Measurements from ENCODE around the gene PPP6R3.

PPP6R3 gene

GRCh38 chr11:68413591-68413999 is 47.0 kb upstream of the PPP6R3 start:
- Histone ChIP-seq H3K27me3 (ENCODE audit: insufficient read depth, low read length) (0 out of 2 replicates have a peak, but pooled peaks cover 12% of the 10 kb centered on the region), H3K9me3 (ENCODE audit: low read length) (no peaks in the 10 kb centered on the region), H2AFZ (ENCODE audit: low read length) (no peak overlapping the region), H3K36me3 (ENCODE audit: insufficient read depth, low read length) (no peaks in the 10 kb centered on the region), H3K4me1 (ENCODE audit: insufficient read depth, low read length, severe bottlenecking) (no peaks in the 10 kb centered on the region), H3K79me2 (ENCODE audit: insufficient read depth, low read length) (no peaks in the 10 kb centered on the region), H3K4me2 (ENCODE audit: low read length) (no peak overlapping the region), H3K9me2 (ENCODE audit: low read depth, low read length) (no peaks in the 10 kb centered on the region), H4K20me1 (ENCODE audit: insufficient read depth, low read length) (no peaks in the 10 kb centered on the region), H3K9ac (ENCODE audit: low read length) (no peak overlapping the region), H3K4me3 (ENCODE audit: low read depth, low read length, poor library complexity, severe bottlenecking) (no peak overlapping the region), H3K27ac (ENCODE audit: low read depth, low read length, poor library complexity, severe bottlenecking) (no peak overlapping the region), H3F3A (ENCODE audit: insufficient read depth, low read length) (no peaks in the 10 kb centered on the region)
- TF ChIP-seq CTCF (IDR thresholded peaks at IDR 0.05; ENCODE audit: low read length): no peak
- no peak for TF ChIP-seq EZH2 (IDR thresholded peaks at IDR 0.05; ENCODE audit: borderline replicate concordance, low read length)

- H3F3A ChIP-seq (ENCODE audit: insufficient read depth, low read length): no peaks in the 10 kb centered on the region
- H3K9me2 ChIP-seq (ENCODE audit: low read depth, low read length): no peaks in the 10 kb centered on the region
- H3K4me3 ChIP-seq (ENCODE audit: low read depth, low read length, poor library complexity, severe bottlenecking): no peak overlapping the region
- H4K20me1 ChIP-seq (ENCODE audit: insufficient read depth, low read length): no peaks in the 10 kb centered on the region
- H3K79me2 ChIP-seq (ENCODE audit: insufficient read depth, low read length): no peaks in the 10 kb centered on the region
- H3K9me3 ChIP-seq (ENCODE audit: low read length): no peaks in the 10 kb centered on the region
- peaks cover 12% of the 10 kb centered on the region; the same call in 1 of the 2 replicates for H3K27me3 ChIP-seq (ENCODE audit: insufficient read depth, low read length)
- no peak overlapping the region for H3K4me2 ChIP-seq (ENCODE audit: low read length)
- H2AFZ ChIP-seq (ENCODE audit: low read length): no peak overlapping the region
- no peak overlapping the region for H3K9ac ChIP-seq (ENCODE audit: low read length)
- H3K36me3 ChIP-seq (ENCODE audit: insufficient read depth, low read length): no peaks in the 10 kb centered on the region
- no peaks in the 10 kb centered on the region for H3K4me1 ChIP-seq (ENCODE audit: insufficient read depth, low read length, severe bottlenecking)
- TF ChIP-seq EZH2 (IDR thresholded peaks at IDR 0.05; ENCODE audit: borderline replicate concordance, low read length) (no peak), CTCF (IDR thresholded peaks at IDR 0.05; ENCODE audit: low read length) (no peak)
- no peak overlapping the region for H3K27ac ChIP-seq (ENCODE audit: low read depth, low read length, poor library complexity, severe bottlenecking)
Measured at GRCh38 chr11:68414496-68415221, 45.9 kb upstream of the PPP6R3 start.

- Histone ChIP-seq H3K9ac (ENCODE audit: low read length) (no peak overlapping the region), H3K4me2 (ENCODE audit: low read length) (no peak overlapping the region), H3K9me2 (ENCODE audit: low read depth, low read length) (no peaks in the 10 kb centered on the region), H3K4me1 (ENCODE audit: insufficient read depth, low read length, severe bottlenecking) (no peaks in the 10 kb centered on the region), H3K9me3 (ENCODE audit: low read length) (no peaks in the 10 kb centered on the region), H3K27me3 (ENCODE audit: insufficient read depth, low read length) (peaks cover 14% of the 10 kb centered on the region; the same call in 1 of the 2 replicates), H3K27ac (ENCODE audit: low read depth, low read length, poor library complexity, severe bottlenecking) (no peak overlapping the region), H3K79me2 (ENCODE audit: insufficient read depth, low read length) (no peaks in the 10 kb centered on the region), H2AFZ (ENCODE audit: low read length) (no peak overlapping the region), H3K4me3 (ENCODE audit: low read depth, low read length, poor library complexity, severe bottlenecking) (no peak overlapping the region), H4K20me1 (ENCODE audit: insufficient read depth, low read length) (no peaks in the 10 kb centered on the region), H3K36me3 (ENCODE audit: insufficient read depth, low read length) (no peaks in the 10 kb centered on the region), H3F3A (ENCODE audit: insufficient read depth, low read length) (no peaks in the 10 kb centered on the region)
- TF ChIP-seq EZH2 (IDR thresholded peaks at IDR 0.05; ENCODE audit: borderline replicate concordance, low read length) (no peak), CTCF (IDR thresholded peaks at IDR 0.05; ENCODE audit: low read length) (no peak)
Measured at GRCh38 chr11:68416070-68416578, 44.4 kb upstream of the PPP6R3 start.

All from OCI-LY1 (cell line).